ENCODE data around the gene DCLRE1A.

DNA sequence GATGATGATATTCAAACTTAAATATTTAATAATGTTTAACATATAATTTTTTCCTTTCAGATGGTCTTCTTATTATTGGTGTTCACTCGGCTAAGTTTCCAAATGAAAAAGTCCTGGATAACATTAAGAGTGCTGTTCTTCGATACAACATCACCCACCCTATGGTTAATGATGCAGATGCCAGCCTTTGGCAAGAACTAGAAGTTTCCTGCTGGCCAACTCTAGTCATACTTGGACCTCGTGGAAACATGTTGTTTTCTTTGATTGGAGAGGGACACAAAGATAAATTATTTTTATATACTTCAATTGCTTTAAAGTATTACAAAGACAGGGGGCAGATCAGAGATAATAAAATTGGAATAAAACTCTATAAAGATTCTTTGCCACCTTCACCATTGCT is 22.6 kb upstream of the DCLRE1A start:
- TF ChIP-seq, protein P1, sequence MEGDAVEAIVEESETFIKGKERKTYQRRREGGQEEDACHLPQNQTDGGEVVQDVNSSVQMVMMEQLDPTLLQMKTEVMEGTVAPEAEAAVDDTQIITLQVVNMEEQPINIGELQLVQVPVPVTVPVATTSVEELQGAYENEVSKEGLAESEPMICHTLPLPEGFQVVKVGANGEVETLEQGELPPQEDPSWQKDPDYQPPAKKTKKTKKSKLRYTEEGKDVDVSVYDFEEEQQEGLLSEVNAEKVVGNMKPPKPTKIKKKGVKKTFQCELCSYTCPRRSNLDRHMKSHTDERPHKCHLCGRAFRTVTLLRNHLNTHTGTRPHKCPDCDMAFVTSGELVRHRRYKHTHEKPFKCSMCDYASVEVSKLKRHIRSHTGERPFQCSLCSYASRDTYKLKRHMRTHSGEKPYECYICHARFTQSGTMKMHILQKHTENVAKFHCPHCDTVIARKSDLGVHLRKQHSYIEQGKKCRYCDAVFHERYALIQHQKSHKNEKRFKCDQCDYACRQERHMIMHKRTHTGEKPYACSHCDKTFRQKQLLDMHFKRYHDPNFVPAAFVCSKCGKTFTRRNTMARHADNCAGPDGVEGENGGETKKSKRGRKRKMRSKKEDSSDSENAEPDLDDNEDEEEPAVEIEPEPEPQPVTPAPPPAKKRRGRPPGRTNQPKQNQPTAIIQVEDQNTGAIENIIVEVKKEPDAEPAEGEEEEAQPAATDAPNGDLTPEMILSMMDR (IDR thresholded peaks at IDR 0.05) = no peak
- TF ChIP-seq POLR2AphosphoS5 (IDR thresholded peaks at IDR 0.05) = no peak
- no peak for TF ChIP-seq POLR2A (IDR thresholded peaks at IDR 0.05)

All from upper lobe of left lung (tissue), 4 donors.